KMS-11 (cell line): ENCODE results near the gene OLFM4.

Experiments
- H2AFZ ChIP-seq: fragments of 200-600 bp; sonication (generic); 2 replicates; pipeline ENCODE4 v1.6.1; 2016; ENCODE audit warnings: antibody characterized with exemption, mixed run types, low read depth
- H3K27ac ChIP-seq: fragments of 200-600 bp; sonication (generic); 2 replicates; pipeline ENCODE4 v1.6.1; 2016; ENCODE audit warnings: mild to moderate bottlenecking, mixed run types
- H3K27me3 ChIP-seq: fragments of 200-600 bp; sonication (generic); 2 replicates; pipeline ENCODE4 v1.6.1; 2017; ENCODE audit warnings: mild to moderate bottlenecking, low read depth, mixed run types, moderate library complexity; ENCODE audit not compliant: insufficient read depth
- H3K36me3 ChIP-seq: fragments of 200-600 bp; sonication (generic); 2 replicates; pipeline ENCODE4 v1.6.1; 2017; ENCODE audit warnings: mild to moderate bottlenecking, mixed run types; ENCODE audit not compliant: insufficient read depth
- H3K4me1 ChIP-seq: fragments of 200-600 bp; sonication (generic); 2 replicates; pipeline ENCODE4 v1.6.1; 2016; ENCODE audit warnings: mild to moderate bottlenecking, low read depth, mixed run types; ENCODE audit not compliant: poor library complexity, severe bottlenecking
- H3K4me2 ChIP-seq: fragments of 200-600 bp; sonication (generic); 2 replicates; pipeline ENCODE4 v1.7.0; 2016; ENCODE audit warnings: mild to moderate bottlenecking, mixed run types
- H3K4me3 ChIP-seq: fragments of 200-600 bp; sonication (generic); IDR thresholded peaks from 2 replicates; pipeline ENCODE4 v1.6.1; 2017; ENCODE audit warnings: low read depth, low read length, mixed read lengths; ENCODE audit not compliant: insufficient read depth
- H3K79me2 ChIP-seq: fragments of 200-600 bp; sonication (generic); 2 replicates; pipeline ENCODE4 v1.6.1; 2016; ENCODE audit warnings: low read depth, mixed run types; ENCODE audit not compliant: insufficient read depth
- H3K9ac ChIP-seq: fragments of 200-600 bp; sonication (generic); 2 replicates; pipeline ENCODE4 v1.6.1; 2016; ENCODE audit warnings: mild to moderate bottlenecking, mixed run types
- H4K20me1 ChIP-seq: fragments of 200-600 bp; sonication (generic); 2 replicates; pipeline ENCODE4 v1.6.1; 2016; ENCODE audit warnings: mild to moderate bottlenecking, mixed run types; ENCODE audit not compliant: insufficient read depth
- TF ChIP-seq, protein P1 (sequence below): fragments of 200-600 bp; sonication (generic); conservative IDR thresholded peaks from 2 replicates; pipeline ENCODE4 v1.6.1; 2017; ENCODE audit warnings: low read depth, mild to moderate bottlenecking, antibody characterized with exemption, low read length, moderate library complexity, mixed read lengths

The OLFM4 gene

DNA sequence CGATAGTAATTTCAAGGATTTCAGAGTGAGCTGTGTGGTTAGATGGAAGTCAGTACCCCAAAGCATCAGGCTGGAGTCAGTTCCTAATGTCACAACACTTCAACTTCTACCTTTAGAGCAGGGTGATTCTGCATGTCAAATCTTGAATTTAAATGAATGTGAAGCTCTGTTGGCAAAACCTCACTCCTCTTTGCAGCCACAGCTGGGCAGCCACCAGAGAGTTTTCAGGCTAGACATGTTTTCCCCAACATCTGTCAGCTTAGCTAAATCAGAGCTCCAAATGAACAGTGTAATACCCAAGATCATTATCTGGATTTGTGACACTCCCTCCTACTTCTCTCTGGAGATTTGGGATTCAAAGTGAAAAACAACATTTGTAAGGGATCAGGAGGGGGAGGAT lies 33.7 kb upstream of the OLFM4 start:
- H4K20me1 ChIP-seq = no peaks in the 10 kb centered on the region
- H3K79me2 ChIP-seq = no peaks in the 10 kb centered on the region
- H3K36me3 ChIP-seq = no peaks in the 10 kb centered on the region
- no peaks in the 10 kb centered on the region for H3K4me1 ChIP-seq
- H2AFZ ChIP-seq = no peak overlapping the region
- no peaks in the 10 kb centered on the region for H3K27me3 ChIP-seq
- no peak overlapping the region for H3K4me2 ChIP-seq
- H3K27ac ChIP-seq = no peak overlapping the region
- H3K9ac ChIP-seq = no peak overlapping the region
- H3K4me3 ChIP-seq = no peak overlapping the region
- TF ChIP-seq, protein P1, sequence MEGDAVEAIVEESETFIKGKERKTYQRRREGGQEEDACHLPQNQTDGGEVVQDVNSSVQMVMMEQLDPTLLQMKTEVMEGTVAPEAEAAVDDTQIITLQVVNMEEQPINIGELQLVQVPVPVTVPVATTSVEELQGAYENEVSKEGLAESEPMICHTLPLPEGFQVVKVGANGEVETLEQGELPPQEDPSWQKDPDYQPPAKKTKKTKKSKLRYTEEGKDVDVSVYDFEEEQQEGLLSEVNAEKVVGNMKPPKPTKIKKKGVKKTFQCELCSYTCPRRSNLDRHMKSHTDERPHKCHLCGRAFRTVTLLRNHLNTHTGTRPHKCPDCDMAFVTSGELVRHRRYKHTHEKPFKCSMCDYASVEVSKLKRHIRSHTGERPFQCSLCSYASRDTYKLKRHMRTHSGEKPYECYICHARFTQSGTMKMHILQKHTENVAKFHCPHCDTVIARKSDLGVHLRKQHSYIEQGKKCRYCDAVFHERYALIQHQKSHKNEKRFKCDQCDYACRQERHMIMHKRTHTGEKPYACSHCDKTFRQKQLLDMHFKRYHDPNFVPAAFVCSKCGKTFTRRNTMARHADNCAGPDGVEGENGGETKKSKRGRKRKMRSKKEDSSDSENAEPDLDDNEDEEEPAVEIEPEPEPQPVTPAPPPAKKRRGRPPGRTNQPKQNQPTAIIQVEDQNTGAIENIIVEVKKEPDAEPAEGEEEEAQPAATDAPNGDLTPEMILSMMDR = no peak

DNA sequence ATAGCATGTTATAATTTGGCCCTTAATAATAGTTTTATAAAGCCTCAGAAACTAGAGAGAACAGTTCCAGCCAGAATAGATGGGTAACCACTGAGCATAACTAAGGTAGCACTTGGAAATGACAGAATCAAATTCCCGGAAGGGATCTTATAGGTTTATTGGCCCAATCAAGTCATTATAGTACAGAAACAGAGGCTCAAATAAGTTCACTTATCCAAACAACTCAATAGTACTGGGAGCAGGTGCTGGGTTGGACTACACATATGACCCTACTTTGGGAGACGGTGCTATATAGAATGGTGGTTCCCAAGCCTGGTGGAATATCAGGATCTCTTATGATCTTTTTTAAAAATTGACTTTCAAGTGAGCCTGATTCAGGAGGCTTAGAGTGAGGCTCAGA lies 32.7 kb upstream of the OLFM4 start:
- Histone ChIP-seq H2AFZ (no peak overlapping the region), H3K4me1 (no peaks in the 10 kb centered on the region), H4K20me1 (no peaks in the 10 kb centered on the region), H3K36me3 (no peaks in the 10 kb centered on the region), H3K27me3 (no peaks in the 10 kb centered on the region), H3K27ac (no peak overlapping the region), H3K4me3 (no peak overlapping the region), H3K9ac (no peak overlapping the region), H3K79me2 (no peaks in the 10 kb centered on the region), H3K4me2 (no peak overlapping the region)
- TF ChIP-seq, protein P1 = no peak

DNA sequence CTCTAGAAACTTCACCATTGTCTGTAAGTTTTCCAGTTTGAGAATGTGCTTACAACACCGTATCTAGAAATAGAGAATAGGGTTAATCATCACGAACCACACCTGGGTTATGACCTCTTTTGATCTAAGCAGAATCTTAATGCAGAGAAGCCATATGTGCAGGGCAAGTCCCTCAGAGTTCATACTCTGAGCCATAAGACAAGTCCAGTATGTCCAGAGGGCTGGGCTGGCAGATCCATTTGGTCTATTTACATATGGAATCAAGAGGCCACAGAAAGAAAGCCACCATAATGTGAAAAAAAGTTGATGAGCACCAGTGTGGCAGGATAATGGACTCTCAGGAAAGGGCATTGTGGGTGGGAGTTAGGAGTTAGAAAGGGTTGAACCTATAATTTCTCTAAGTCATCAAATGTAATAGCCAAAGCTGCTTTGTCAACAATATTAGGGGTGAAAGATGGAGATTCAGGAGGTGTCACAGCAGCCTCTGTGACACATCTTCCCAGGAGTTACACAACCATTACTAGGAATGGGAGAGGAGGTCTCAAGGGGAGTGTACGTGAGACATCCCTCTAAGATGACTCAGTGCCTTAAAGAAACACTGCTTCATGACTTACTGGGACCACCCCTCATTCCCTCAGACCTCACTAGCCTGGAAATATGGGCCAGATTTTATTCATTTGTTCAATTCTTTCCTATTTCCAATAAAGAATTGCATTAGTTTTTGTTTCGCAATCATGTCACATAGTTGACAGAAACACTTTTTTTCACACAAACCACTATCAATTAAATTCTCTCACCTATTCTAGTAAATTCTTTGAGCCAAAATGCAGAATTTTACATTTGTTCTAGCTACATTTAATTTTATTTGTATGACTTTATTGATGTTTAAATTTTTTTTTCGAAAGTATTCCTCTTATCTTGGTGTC lies 30.4 kb upstream of the OLFM4 start:
- TF ChIP-seq, protein P1 = no peak
- Histone ChIP-seq H3K27me3 (no peaks in the 10 kb centered on the region), H3K4me2 (no peak overlapping the region), H2AFZ (no peak overlapping the region), H3K27ac (no peak overlapping the region), H3K36me3 (no peaks in the 10 kb centered on the region), H4K20me1 (no peaks in the 10 kb centered on the region), H3K9ac (no peak overlapping the region), H3K4me1 (no peaks in the 10 kb centered on the region), H3K79me2 (no peaks in the 10 kb centered on the region), H3K4me3 (no peak overlapping the region)

DNA sequence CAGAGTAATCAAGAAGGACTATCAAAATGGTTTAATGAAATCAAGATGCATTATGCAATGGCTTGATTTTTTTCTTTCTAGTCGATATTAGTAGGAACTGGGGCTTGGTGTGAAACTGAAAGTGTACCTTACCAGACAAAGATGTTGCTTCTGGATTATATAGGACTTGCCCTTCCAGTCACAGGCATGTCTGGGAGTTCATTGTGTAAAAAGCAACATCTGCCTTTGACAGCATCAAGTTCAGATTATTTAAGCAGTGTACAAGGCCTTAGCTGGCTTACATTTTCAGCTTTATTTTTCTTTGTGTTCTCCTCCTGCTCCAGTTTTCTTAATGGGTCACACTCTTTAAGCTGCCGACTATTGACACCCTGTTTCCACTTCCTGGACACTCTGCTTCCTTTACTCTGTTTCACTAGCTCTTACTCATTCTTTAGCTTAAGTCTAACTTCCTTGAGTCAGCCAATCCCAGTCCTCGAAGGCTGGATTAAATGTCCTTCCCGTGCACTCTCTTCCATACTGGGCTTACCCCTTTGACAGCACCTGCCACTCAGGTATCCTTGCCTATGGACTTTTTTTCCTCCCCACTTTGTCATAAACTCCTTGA lies 29.4 kb upstream of the OLFM4 start:
- no peak overlapping the region for H3K4me3 ChIP-seq
- no peaks in the 10 kb centered on the region for H3K4me1 ChIP-seq
- H3K9ac ChIP-seq = no peak overlapping the region
- no peak overlapping the region for H3K27ac ChIP-seq
- TF ChIP-seq, protein P1 = no peak
- H3K27me3 ChIP-seq = no peaks in the 10 kb centered on the region
- no peak overlapping the region for H3K4me2 ChIP-seq
- H2AFZ ChIP-seq = no peak overlapping the region
- H4K20me1 ChIP-seq = no peaks in the 10 kb centered on the region
- no peaks in the 10 kb centered on the region for H3K36me3 ChIP-seq
- H3K79me2 ChIP-seq = no peaks in the 10 kb centered on the region
